Osteocyte (in vitro differentiated cells): ENCODE results near the gene CHAT. TPM values are rescaled to one million over a fixed set of nuclear protein-coding genes. Genes with fewer than 3 reads are reported as not detected.

Experiments
- DNase-seq: peaks from one replicate; pipeline ENCODE4 v3.0.0; 2021; ENCODE audit warnings: mixed read lengths; ENCODE audit not compliant: unreplicated experiment; ENCODE audit errors: extremely low spot score
- H3K27ac Mint-ChIP-seq: one replicate; pipeline ENCODE4 v1.8.0; 2021; ENCODE audit warnings: mild to moderate bottlenecking, mixed read lengths; ENCODE audit not compliant: unreplicated experiment
- H3K27me3 Mint-ChIP-seq: one replicate; pipeline ENCODE4 v1.8.0; 2021; ENCODE audit warnings: mixed read lengths; ENCODE audit not compliant: unreplicated experiment
- H3K36me3 Mint-ChIP-seq: one replicate; pipeline ENCODE4 v1.8.0; 2021; ENCODE audit warnings: mixed read lengths; ENCODE audit not compliant: unreplicated experiment
- H3K4me1 Mint-ChIP-seq: one replicate; pipeline ENCODE4 v1.8.0; 2021; ENCODE audit warnings: mixed read lengths; ENCODE audit not compliant: unreplicated experiment
- H3K4me3 Mint-ChIP-seq: one replicate; pipeline ENCODE4 v1.8.0; 2021; ENCODE audit warnings: mild to moderate bottlenecking, moderate library complexity, mixed read lengths; ENCODE audit not compliant: unreplicated experiment
- H3K9me3 Mint-ChIP-seq: one replicate; pipeline ENCODE4 v1.8.0; 2021; ENCODE audit warnings: mixed read lengths; ENCODE audit not compliant: unreplicated experiment
- total RNA-seq: library from RNA; stranded (reverse); gene quantifications from 2 replicates; pipeline ENCODE4 v1.2.1, GENCODE V29; 2021
- TF ChIP-seq, protein P1 (sequence below): fragments of 200-600 bp; sonication (generic); IDR thresholded peaks from 2 replicates; pipeline ENCODE4 v1.5.0; 2021; ENCODE audit warnings: antibody characterized with exemption, mild to moderate bottlenecking, moderate library complexity

Gene CHAT
- total RNA-seq, 1 donor from 2014 or later = not detected

DNA sequence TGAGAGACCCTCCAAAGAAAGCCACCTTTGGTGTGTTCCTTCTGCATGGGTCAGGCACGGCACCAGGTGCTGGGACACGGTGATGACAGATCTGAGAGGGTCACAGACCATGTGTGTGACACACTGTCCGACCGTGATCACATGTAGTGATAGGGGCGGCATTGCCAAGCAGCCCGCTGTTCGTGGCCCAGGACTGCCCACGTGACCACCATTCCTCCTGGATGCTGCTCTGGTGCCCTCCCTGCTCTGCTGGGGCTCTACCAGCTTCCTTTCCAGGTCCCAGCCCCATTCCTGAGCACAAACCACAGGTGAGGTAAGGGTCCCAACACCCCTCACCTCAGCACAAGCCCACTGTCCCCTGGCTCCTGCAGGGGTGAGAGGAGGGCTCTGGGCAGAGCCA, 13.8 kb upstream of the CHAT start:
- TF ChIP-seq, protein P1, sequence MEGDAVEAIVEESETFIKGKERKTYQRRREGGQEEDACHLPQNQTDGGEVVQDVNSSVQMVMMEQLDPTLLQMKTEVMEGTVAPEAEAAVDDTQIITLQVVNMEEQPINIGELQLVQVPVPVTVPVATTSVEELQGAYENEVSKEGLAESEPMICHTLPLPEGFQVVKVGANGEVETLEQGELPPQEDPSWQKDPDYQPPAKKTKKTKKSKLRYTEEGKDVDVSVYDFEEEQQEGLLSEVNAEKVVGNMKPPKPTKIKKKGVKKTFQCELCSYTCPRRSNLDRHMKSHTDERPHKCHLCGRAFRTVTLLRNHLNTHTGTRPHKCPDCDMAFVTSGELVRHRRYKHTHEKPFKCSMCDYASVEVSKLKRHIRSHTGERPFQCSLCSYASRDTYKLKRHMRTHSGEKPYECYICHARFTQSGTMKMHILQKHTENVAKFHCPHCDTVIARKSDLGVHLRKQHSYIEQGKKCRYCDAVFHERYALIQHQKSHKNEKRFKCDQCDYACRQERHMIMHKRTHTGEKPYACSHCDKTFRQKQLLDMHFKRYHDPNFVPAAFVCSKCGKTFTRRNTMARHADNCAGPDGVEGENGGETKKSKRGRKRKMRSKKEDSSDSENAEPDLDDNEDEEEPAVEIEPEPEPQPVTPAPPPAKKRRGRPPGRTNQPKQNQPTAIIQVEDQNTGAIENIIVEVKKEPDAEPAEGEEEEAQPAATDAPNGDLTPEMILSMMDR = no peak
- H3K4me3 Mint-ChIP-seq = no peak overlapping the region
- no peak overlapping the region for H3K27ac Mint-ChIP-seq
- DNase-seq = peak; percentile 76
- H3K27me3 Mint-ChIP-seq = peaks cover 21% of the 10 kb centered on the region
- H3K9me3 Mint-ChIP-seq = no peaks in the 10 kb centered on the region
- peaks cover 4% of the 10 kb centered on the region for H3K4me1 Mint-ChIP-seq
- H3K36me3 Mint-ChIP-seq = no peaks in the 10 kb centered on the region

DNA sequence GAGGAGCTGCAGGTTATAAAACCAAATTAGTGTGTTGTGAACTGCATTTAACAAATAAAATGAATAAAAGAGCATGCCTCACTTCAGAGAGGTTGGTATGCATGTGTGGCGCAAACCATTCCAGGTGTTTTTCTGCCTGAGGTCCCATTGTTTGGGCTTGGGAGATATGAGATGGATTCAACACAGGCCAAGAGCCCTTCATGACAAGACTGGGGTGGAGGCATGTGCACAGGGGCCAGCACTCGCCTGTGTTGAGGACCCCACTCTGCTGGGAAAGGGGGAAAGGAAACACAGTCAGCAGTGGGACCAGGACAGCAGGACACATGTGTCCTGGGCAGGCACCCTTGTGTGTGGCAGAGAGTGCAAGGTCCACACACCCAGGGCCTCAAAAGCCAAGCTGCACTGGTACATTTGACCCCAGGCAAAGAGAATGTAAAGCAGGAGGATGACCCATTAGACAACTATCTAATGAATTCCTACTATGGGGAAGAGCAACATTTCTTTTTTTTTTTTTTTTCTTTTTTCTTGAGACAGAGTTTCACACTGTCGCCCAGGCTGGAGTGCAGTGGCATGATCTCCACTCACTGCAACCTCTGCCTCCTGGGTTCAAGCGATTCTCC, 12.9 kb upstream of the CHAT start:
- H3K36me3 Mint-ChIP-seq = no peaks in the 10 kb centered on the region
- no peaks in the 10 kb centered on the region for H3K9me3 Mint-ChIP-seq
- peak; percentile 48 for DNase-seq
- no peak overlapping the region for H3K4me3 Mint-ChIP-seq
- peaks cover 4% of the 10 kb centered on the region for H3K4me1 Mint-ChIP-seq
- TF ChIP-seq, protein P1 = no peak
- no peak overlapping the region for H3K27ac Mint-ChIP-seq
- H3K27me3 Mint-ChIP-seq = peaks cover 24% of the 10 kb centered on the region

DNA sequence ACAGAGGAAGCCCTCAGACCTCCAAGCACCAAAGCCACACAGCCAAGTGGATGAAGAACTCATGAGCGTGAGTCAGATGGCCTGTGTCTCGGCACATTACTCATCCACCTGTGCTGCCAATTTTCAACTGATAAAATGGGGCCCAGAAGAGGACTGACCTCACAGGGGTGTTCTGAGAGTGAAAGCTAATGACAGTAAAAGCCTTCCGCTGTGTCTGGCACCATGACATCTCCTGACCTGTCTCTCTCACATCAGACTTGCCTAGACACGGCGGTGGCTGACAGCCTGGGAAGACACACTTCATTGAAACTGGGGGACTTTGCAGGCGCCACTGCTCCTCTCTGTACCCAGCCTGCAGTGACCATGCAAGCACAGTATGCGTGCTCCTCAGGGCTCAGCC, 12.0 kb upstream of the CHAT start:
- Mint-ChIP-seq H3K36me3 (no peaks in the 10 kb centered on the region), H3K27ac (no peak overlapping the region), H3K4me3 (no peak overlapping the region), H3K4me1 (peaks cover 4% of the 10 kb centered on the region), H3K27me3 (peaks cover 28% of the 10 kb centered on the region), H3K9me3 (no peaks in the 10 kb centered on the region)
- TF ChIP-seq, protein P1 = no peak
- peak; percentile 67 for DNase-seq

DNA sequence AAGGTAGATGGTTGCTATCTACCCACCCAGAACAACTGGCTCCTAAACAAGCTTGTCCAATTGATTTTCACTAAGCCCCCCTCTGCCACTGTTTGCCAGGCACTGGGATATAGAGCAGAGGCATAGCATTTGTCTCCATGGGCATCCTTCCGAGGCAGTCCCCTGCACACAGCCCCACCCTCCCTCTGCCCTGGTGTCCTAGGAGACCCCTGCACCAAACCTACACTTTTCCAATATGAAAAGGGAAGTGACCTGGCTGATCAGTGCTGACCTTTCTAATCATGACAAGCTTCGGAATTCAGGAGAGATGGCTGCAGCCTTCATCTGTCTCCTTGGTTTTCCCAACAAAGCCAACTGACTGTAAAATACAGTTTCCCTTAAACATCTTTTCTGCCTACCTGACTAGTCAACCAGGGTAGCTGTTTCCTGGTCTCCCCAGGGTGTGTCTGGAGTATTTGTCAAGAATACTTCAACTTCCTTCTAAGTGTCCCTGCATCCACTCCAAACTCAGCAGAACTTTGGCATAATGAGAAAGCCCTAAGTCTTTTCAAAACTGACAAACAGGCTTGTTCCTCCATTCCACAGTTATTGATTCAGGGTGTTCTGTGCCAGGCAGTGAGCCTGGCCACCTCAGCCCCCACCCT, 11.3 kb upstream of the CHAT start:
- Mint-ChIP-seq H3K4me1 (peaks cover 7% of the 10 kb centered on the region), H3K27me3 (peaks cover 34% of the 10 kb centered on the region), H3K27ac (no peak overlapping the region), H3K9me3 (no peaks in the 10 kb centered on the region), H3K4me3 (no peak overlapping the region), H3K36me3 (no peaks in the 10 kb centered on the region)
- TF ChIP-seq, protein P1 = no peak
- peak; percentile 56 for DNase-seq

DNA sequence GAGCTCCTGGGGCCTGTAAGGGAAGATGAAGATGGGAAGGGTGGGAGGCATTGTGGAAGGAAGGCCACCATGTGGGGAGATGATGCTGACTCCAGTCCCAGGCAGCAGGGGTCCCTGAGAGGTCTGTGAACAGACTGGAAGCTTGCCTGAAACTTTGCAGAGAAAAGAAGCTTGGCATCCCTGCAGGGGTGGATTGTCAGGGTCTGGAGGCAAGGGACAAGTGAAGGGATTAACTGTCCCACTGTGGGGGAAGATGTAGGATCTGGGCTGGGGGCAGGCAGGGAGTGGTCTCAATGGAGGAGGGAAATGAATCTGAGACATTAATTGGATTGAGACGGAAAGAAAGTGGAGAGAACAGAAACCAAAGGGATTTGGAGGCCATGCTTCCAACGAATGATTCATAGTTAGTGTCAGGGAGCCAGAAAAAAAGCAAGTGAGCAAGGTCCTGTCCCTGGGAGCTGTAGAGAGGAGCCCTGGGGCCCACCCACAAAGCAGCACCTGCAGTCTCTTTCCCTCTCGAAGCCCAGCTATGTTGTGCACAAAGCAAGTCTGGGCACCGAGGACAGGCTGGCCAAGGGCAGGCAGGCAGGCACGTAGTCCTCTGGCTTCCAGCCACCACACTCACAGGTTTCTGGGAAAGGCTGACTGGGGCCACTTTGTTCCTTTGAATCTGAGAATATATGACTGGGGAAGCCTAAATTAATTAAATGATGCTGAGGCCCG, 8.5 kb upstream of the CHAT start:
- Mint-ChIP-seq H3K4me3 (no peak overlapping the region), H3K36me3 (no peaks in the 10 kb centered on the region), H3K27ac (no peak overlapping the region), H3K9me3 (no peaks in the 10 kb centered on the region), H3K4me1 (peaks cover 14% of the 10 kb centered on the region), H3K27me3 (peaks cover 55% of the 10 kb centered on the region)
- TF ChIP-seq, protein P1 = no peak
- peak; percentile 66 for DNase-seq
